ENCODE measurements around the gene PXMP4.

DNA sequence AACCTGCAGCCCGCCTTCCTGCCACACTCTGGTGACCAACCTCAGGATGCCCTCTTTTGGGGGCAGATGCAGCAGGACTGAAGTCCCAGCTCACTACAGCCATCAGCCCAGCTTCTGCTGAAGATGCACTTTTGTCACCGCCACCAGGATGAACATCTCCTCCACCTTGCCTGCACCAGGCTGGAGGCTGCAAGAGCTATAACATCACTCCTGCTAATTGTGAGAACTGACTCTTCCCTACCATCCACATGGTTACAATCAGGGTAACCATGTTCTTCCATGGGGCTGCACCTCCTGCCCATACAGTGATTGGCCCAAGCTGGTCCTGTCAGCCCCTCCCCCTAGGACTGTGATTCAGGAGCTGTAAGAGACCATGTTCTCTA is 55.4 kb downstream of the PXMP4 start:
- TF ChIP-seq, protein P1, sequence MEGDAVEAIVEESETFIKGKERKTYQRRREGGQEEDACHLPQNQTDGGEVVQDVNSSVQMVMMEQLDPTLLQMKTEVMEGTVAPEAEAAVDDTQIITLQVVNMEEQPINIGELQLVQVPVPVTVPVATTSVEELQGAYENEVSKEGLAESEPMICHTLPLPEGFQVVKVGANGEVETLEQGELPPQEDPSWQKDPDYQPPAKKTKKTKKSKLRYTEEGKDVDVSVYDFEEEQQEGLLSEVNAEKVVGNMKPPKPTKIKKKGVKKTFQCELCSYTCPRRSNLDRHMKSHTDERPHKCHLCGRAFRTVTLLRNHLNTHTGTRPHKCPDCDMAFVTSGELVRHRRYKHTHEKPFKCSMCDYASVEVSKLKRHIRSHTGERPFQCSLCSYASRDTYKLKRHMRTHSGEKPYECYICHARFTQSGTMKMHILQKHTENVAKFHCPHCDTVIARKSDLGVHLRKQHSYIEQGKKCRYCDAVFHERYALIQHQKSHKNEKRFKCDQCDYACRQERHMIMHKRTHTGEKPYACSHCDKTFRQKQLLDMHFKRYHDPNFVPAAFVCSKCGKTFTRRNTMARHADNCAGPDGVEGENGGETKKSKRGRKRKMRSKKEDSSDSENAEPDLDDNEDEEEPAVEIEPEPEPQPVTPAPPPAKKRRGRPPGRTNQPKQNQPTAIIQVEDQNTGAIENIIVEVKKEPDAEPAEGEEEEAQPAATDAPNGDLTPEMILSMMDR (IDR thresholded peaks at IDR 0.05) = no peak
- no peak for TF ChIP-seq POLR2A (IDR thresholded peaks at IDR 0.05)

Measured in vagina (tissue), 2 donors.